ENCODE measurements around the gene TAF4.
"Not testable (repeated sequence)": the region's sequence is repeated elsewhere in the genome, so short reads cannot be mapped to it uniquely, and the experiment has no call there.

The TAF4 gene

GRCh38 chr20:61948056-61948455 lies 117.6 kb downstream of the TAF4 start:
- not testable (repeated sequence) for H3K27ac ChIP-seq (ENCODE audit: insufficient read depth, low read depth, low read length, poor library complexity, severe bottlenecking); H3K36me3 ChIP-seq (ENCODE audit: control insufficient read depth, insufficient read depth, low read length); H3K27me3 ChIP-seq (ENCODE audit: control insufficient read depth, insufficient read depth, low read length, poor library complexity, severe bottlenecking); H3K9me3 ChIP-seq (ENCODE audit: control insufficient read depth, low read length); H3K4me3 ChIP-seq (ENCODE audit: insufficient read depth, low read depth, low read length); H3K4me1 ChIP-seq (ENCODE audit: control insufficient read depth, insufficient read depth, low read length)
- 90 to 93% methylated on average over 28 of the region's 28 CpGs for WGBS, 2 experiments

GRCh38 chr20:61945495-61945894 lies 120.2 kb downstream of the TAF4 start:
- not testable (repeated sequence) for H3K9me3 ChIP-seq (ENCODE audit: control insufficient read depth, low read length); H3K27ac ChIP-seq (ENCODE audit: insufficient read depth, low read depth, low read length, poor library complexity, severe bottlenecking); H3K4me3 ChIP-seq (ENCODE audit: insufficient read depth, low read depth, low read length); H3K36me3 ChIP-seq (ENCODE audit: control insufficient read depth, insufficient read depth, low read length); H3K27me3 ChIP-seq (ENCODE audit: control insufficient read depth, insufficient read depth, low read length, poor library complexity, severe bottlenecking); H3K4me1 ChIP-seq (ENCODE audit: control insufficient read depth, insufficient read depth, low read length)
- 91 to 95% methylated on average over 27 to 28 of the region's 29 CpGs for WGBS, 2 experiments

- not testable (repeated sequence) for H3K9me3 ChIP-seq (ENCODE audit: control insufficient read depth, low read length); H3K27me3 ChIP-seq (ENCODE audit: control insufficient read depth, insufficient read depth, low read length, poor library complexity, severe bottlenecking); H3K36me3 ChIP-seq (ENCODE audit: control insufficient read depth, insufficient read depth, low read length); H3K4me1 ChIP-seq (ENCODE audit: control insufficient read depth, insufficient read depth, low read length); H3K4me3 ChIP-seq (ENCODE audit: insufficient read depth, low read depth, low read length); H3K27ac ChIP-seq (ENCODE audit: insufficient read depth, low read depth, low read length, poor library complexity, severe bottlenecking)
- WGBS, 2 experiments = 94 to 95% methylated on average over 28 to 31 of the region's 34 CpGs
These were observed 120.7 kb downstream of the TAF4 start for GRCh38 chr20:61944967-61945366.

- Histone ChIP-seq H3K9me3 (ENCODE audit: control insufficient read depth, low read length) (no peaks in the 10 kb centered on the region), H3K4me3 (ENCODE audit: insufficient read depth, low read depth, low read length) (no peak overlapping the region), H3K27me3 (ENCODE audit: control insufficient read depth, insufficient read depth, low read length, poor library complexity, severe bottlenecking) (no peaks in the 10 kb centered on the region), H3K27ac (ENCODE audit: insufficient read depth, low read depth, low read length, poor library complexity, severe bottlenecking) (no peak overlapping the region), H3K4me1 (ENCODE audit: control insufficient read depth, insufficient read depth, low read length) (no peaks in the 10 kb centered on the region), H3K36me3 (ENCODE audit: control insufficient read depth, insufficient read depth, low read length) (no peaks in the 10 kb centered on the region)
- 92 to 95% methylated on average over 9 of the region's 9 CpGs for WGBS, 2 experiments
These were observed 123.2 kb downstream of the TAF4 start for GRCh38 chr20:61942526-61942925.

- 93% methylated on average over 16 of the region's 16 CpGs for WGBS, 2 experiments
- Histone ChIP-seq H3K27ac (ENCODE audit: insufficient read depth, low read depth, low read length, poor library complexity, severe bottlenecking) (no peak overlapping the region), H3K4me3 (ENCODE audit: insufficient read depth, low read depth, low read length) (no peak overlapping the region), H3K4me1 (ENCODE audit: control insufficient read depth, insufficient read depth, low read length) (no peaks in the 10 kb centered on the region), H3K27me3 (ENCODE audit: control insufficient read depth, insufficient read depth, low read length, poor library complexity, severe bottlenecking) (no peaks in the 10 kb centered on the region), H3K36me3 (ENCODE audit: control insufficient read depth, insufficient read depth, low read length) (no peaks in the 10 kb centered on the region), H3K9me3 (ENCODE audit: control insufficient read depth, low read length) (no peaks in the 10 kb centered on the region)
These were observed 123.8 kb downstream of the TAF4 start for GRCh38 chr20:61941721-61942405.

- no peak overlapping the region for H3K27ac ChIP-seq (ENCODE audit: insufficient read depth, low read depth, low read length, poor library complexity, severe bottlenecking)
- H3K36me3 ChIP-seq (ENCODE audit: control insufficient read depth, insufficient read depth, low read length) = no peaks in the 10 kb centered on the region
- no peaks in the 10 kb centered on the region for H3K9me3 ChIP-seq (ENCODE audit: control insufficient read depth, low read length)
- no peaks in the 10 kb centered on the region for H3K4me1 ChIP-seq (ENCODE audit: control insufficient read depth, insufficient read depth, low read length)
- H3K4me3 ChIP-seq (ENCODE audit: insufficient read depth, low read depth, low read length) = no peak overlapping the region
- no peaks in the 10 kb centered on the region for H3K27me3 ChIP-seq (ENCODE audit: control insufficient read depth, insufficient read depth, low read length, poor library complexity, severe bottlenecking)
- WGBS, 2 experiments = 87 to 90% methylated on average over 16 of the region's 16 CpGs
These were observed 124.5 kb downstream of the TAF4 start for GRCh38 chr20:61940976-61941720.

GRCh38 chr20:61940491-61940890 lies 125.2 kb downstream of the TAF4 start:
- WGBS, 2 experiments = 94 to 95% methylated on average over 17 of the region's 17 CpGs
- H3K4me1 ChIP-seq (ENCODE audit: control insufficient read depth, insufficient read depth, low read length) = no peaks in the 10 kb centered on the region
- no peak overlapping the region for H3K27ac ChIP-seq (ENCODE audit: insufficient read depth, low read depth, low read length, poor library complexity, severe bottlenecking)
- no peak overlapping the region for H3K4me3 ChIP-seq (ENCODE audit: insufficient read depth, low read depth, low read length)
- H3K36me3 ChIP-seq (ENCODE audit: control insufficient read depth, insufficient read depth, low read length) = no peaks in the 10 kb centered on the region
- H3K9me3 ChIP-seq (ENCODE audit: control insufficient read depth, low read length) = no peaks in the 10 kb centered on the region
- H3K27me3 ChIP-seq (ENCODE audit: control insufficient read depth, insufficient read depth, low read length, poor library complexity, severe bottlenecking) = no peaks in the 10 kb centered on the region

- no peaks in the 10 kb centered on the region for H3K27me3 ChIP-seq (ENCODE audit: control insufficient read depth, insufficient read depth, low read length, poor library complexity, severe bottlenecking)
- H3K27ac ChIP-seq (ENCODE audit: insufficient read depth, low read depth, low read length, poor library complexity, severe bottlenecking) = no peak overlapping the region
- 87 to 91% methylated on average over 13 of the region's 13 CpGs for WGBS, 2 experiments
- H3K4me1 ChIP-seq (ENCODE audit: control insufficient read depth, insufficient read depth, low read length) = no peaks in the 10 kb centered on the region
- no peak overlapping the region for H3K4me3 ChIP-seq (ENCODE audit: insufficient read depth, low read depth, low read length)
- H3K9me3 ChIP-seq (ENCODE audit: control insufficient read depth, low read length) = no peaks in the 10 kb centered on the region
- H3K36me3 ChIP-seq (ENCODE audit: control insufficient read depth, insufficient read depth, low read length) = no peaks in the 10 kb centered on the region
These were observed 125.9 kb downstream of the TAF4 start for GRCh38 chr20:61939691-61940360.

- H3K4me3 ChIP-seq (ENCODE audit: insufficient read depth, low read depth, low read length) = no peak overlapping the region
- H3K36me3 ChIP-seq (ENCODE audit: control insufficient read depth, insufficient read depth, low read length) = no peaks in the 10 kb centered on the region
- WGBS, 2 experiments = 93% methylated on average over 27 of the region's 27 CpGs
- H3K4me1 ChIP-seq (ENCODE audit: control insufficient read depth, insufficient read depth, low read length) = peaks cover 4% of the 10 kb centered on the region
- no peaks in the 10 kb centered on the region for H3K9me3 ChIP-seq (ENCODE audit: control insufficient read depth, low read length)
- H3K27me3 ChIP-seq (ENCODE audit: control insufficient read depth, insufficient read depth, low read length, poor library complexity, severe bottlenecking) = no peaks in the 10 kb centered on the region
- H3K27ac ChIP-seq (ENCODE audit: insufficient read depth, low read depth, low read length, poor library complexity, severe bottlenecking) = no peak overlapping the region
These were observed 126.6 kb downstream of the TAF4 start for GRCh38 chr20:61938839-61939690.
